ENCODE measurements around the gene ARAP1.

The ARAP1 gene

GRCh38 chr11:72697814-72698213 lies 54.4 kb downstream of the ARAP1 start:
- H3K4me3 ChIP-seq (ENCODE audit: low read depth, low read length) = no peak overlapping the region
- no peak for TF ChIP-seq CTCF (IDR thresholded peaks at IDR 0.05; ENCODE audit: control insufficient read depth, extremely low read depth, insufficient read depth)
- DNase-seq (ENCODE audit: low read depth) = no peak

GRCh38 chr11:72696866-72697700 lies 55.1 kb downstream of the ARAP1 start:
- H3K4me3 ChIP-seq (ENCODE audit: low read depth, low read length) = no peak overlapping the region
- DNase-seq (ENCODE audit: low read depth) = no peak
- TF ChIP-seq CTCF (IDR thresholded peaks at IDR 0.05; ENCODE audit: control insufficient read depth, extremely low read depth, insufficient read depth) = no peak

GRCh38 chr11:72695354-72695753 lies 56.9 kb downstream of the ARAP1 start:
- no peak for TF ChIP-seq CTCF (IDR thresholded peaks at IDR 0.05; ENCODE audit: control insufficient read depth, extremely low read depth, insufficient read depth)
- no peak for DNase-seq (ENCODE audit: low read depth)
- H3K4me3 ChIP-seq (ENCODE audit: low read depth, low read length) = no peak overlapping the region

- H3K4me3 ChIP-seq (ENCODE audit: low read depth, low read length) = no peak overlapping the region
- TF ChIP-seq CTCF (IDR thresholded peaks at IDR 0.05; ENCODE audit: control insufficient read depth, extremely low read depth, insufficient read depth) = 0 out of 2 replicates have a peak, but pooled peaks have one; percentile 3
- DNase-seq (ENCODE audit: low read depth) = no peak
Observed at GRCh38 chr11:72693271-72693968, 58.8 kb downstream of the ARAP1 start.

- no peak for TF ChIP-seq CTCF (IDR thresholded peaks at IDR 0.05; ENCODE audit: control insufficient read depth, extremely low read depth, insufficient read depth)
- no peak overlapping the region for H3K4me3 ChIP-seq (ENCODE audit: low read depth, low read length)
- DNase-seq (ENCODE audit: low read depth) = no peak
Observed at GRCh38 chr11:72692498-72693237, 59.5 kb downstream of the ARAP1 start.

- no peak for TF ChIP-seq CTCF (IDR thresholded peaks at IDR 0.05; ENCODE audit: control insufficient read depth, extremely low read depth, insufficient read depth)
- no peak for DNase-seq (ENCODE audit: low read depth)
- H3K4me3 ChIP-seq (ENCODE audit: low read depth, low read length) = no peak overlapping the region
Observed at GRCh38 chr11:72690166-72690565, 62.0 kb downstream of the ARAP1 start.
